C1 segment of cervical spinal cord (tissue), 14 donors: ENCODE data around the gene TNFRSF9.
A peak's percentile ranks its signal among the peaks of the same experiment; 100 is the strongest.
"Not testable (repeated sequence)": the region's sequence is repeated elsewhere in the genome, so short reads cannot be mapped to it uniquely, and the experiment has no call there.

ENCODE experiments used
- DNase-seq, 14 donors: peaks; one replicate each; lab custom pipeline; 2025; lab: John Stamatoyannopoulos, UW

TNFRSF9 gene

DNA sequence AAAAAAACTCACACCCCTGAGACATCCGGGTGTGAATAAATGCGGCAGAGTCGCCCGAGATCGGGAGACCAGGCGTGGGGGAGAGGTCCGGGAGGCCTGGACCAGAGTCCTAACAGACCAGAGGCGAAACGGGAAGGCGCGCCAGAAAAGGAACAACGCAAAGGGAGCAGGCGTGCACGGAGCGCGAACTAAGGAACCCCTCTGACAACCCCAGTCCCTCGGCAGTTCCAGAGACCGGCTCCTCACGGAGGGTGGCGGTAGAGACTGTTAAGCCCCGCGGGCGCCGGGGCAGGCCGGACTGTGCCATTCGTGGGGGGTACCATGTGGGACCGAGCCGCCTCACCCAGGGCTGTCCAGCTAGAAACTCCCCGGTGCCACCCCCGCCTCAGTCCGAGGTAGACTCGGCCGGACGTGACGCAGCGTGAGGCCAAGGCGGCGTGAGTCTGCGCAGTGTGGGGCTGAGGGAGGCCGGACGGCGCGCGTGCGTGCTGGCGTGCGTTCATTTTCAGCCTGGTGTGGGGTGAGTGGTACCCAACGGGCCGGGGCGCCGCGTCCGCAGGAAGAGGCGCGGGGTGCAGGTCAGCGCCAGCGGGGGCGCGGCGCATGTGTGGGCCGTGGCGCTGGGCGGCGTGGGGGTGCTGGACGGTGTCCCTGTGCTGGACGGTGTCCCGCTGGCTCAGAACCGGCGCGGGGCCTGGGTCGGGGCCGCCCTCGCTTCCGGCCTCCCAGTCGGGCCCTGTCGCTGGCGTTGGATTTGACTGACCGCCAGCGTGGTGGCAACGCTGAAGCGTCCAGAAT is 20.8 kb upstream of the TNFRSF9 start, which contains the start of gene PARK7:
Gene PARK7, plus strand, starts transcription at position 496 of the 798 bp plus-strand sequence. CDS start 1,075 bp downstream, outside the sequence.
- peak; percentile 85 to 100 (median 99) for DNase-seq

DNA sequence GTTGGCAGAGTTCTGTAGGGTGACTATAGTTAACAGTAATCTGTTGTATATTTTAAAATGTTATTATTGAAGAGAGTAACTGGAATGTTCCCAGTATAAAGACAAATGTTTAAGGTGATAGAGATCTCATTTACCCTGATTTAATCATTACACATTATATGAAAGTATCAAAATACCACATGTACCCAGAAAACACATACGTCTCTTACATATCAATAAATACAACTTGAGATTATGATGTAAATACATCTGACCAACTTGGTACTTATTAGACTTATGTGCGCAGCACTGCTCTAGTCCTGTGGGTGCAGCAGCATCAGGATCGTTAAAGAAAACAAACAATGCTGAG is 20.2 kb upstream of the TNFRSF9 start:
- no peak for DNase-seq

DNA sequence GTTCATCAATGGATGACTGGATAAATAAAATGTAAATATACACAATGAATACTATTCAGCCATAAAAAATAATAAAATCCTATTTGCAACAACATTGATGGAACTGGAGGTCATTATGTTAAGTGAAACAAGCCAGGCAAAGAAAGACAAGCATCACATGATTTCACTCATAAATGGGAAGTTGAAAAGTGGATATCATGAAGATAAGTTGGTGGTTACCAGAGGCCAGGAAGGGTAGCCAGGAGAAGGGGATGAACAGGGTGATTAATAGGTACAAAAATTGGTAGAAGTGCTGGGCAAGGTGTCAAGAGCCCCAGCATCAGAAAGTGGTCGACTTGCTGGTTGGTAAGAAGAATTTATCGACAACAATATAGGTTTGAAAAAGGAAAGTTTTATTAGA is 19.5 kb upstream of the TNFRSF9 start:
- no peak for DNase-seq

DNA sequence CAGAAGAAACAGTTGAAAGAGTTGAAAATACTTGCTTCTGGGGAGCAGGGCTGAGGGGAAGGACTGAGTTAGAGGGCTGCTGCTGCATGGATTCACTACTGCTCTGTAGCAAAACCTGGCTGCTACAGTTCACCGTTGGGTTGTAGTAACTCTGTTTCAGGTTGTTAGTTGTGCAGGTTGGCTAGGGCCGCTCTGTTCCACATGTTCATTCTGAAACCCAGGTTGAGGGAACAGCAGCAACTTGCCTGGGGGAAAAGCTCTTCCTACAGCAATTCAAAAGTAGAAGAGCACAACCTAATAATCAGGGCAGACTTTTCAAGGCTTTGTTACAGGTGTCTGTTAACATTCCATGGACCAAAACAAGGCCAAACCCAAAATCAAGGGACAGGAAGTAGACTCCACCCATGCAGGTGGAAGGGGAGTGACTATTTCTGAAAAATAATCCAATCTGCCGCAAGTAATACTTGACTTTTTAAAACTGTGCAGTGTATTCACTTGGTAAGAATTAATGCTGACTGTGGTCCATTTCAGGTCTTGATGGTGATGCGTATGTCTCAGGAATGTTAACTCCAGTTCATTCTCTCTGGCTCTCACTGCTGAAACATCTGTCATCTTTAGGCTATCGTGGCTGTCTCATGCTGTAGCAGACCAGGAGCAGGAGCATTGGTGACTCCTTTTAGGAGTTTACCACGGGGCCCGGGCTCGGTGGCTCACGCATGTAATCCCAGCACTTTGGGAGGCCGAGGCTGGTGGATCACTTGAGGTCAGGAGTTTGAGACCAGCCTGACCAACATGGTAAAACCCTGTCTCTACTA is 15.8 kb upstream of the TNFRSF9 start:
- DNase-seq = no peak

DNA sequence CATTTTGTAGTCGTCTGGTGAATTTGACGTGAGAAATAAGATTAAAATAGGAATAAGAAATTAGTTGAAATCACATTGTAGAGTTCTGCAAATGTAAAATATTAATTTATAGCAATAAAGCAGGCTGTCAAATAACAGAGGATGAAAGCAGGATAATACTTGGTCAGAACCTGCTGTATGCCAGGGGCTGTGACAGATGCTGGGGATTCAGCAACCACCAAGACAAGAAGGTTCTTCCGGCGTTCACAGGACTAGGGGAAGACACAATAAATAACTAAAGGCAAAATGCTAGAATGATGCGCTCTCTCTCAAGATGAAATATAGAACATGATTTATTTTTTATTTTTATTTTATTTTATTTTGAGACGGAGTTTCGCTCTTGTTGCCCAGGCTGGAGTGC is 14.0 kb upstream of the TNFRSF9 start:
- DNase-seq = no peak

DNA sequence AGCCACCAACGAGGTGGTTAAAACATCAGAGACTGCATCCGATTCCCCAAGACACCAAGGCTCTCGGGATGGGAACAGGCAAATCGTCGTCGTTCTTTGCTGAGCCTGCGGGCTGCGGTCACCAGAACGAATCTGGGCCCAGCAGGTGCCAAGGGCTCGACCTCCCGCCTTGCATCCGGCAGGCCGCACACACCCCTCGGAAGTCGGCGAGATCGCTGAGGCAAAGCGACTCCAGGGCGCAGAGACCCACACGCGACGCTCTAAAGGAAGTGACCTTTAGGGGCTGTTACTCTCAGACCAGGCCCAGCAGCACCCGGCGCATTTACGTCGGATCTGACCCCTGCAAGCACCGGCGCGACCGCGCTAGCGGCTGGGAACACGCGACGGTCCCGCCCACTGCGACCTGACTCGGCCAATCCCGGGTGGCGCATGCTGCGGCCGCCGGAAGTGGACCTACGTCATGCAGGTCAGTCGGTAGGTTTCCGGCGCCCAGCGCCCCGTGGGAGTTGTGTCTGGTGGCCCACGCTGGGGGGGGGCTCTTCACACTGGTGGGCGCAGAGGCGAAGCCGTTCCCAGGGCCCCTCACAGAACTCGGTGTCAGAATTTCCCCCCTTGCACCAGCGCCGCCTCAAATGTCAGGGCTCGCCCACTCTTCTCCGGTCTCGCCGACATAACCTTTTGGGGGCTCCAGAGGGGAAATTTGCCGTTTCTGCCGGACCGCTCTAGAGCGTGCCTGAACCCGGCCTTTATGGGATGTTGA is 13.4 kb upstream of the TNFRSF9 start:
- peak; percentile 79 to 98 (median 92) for DNase-seq

DNA sequence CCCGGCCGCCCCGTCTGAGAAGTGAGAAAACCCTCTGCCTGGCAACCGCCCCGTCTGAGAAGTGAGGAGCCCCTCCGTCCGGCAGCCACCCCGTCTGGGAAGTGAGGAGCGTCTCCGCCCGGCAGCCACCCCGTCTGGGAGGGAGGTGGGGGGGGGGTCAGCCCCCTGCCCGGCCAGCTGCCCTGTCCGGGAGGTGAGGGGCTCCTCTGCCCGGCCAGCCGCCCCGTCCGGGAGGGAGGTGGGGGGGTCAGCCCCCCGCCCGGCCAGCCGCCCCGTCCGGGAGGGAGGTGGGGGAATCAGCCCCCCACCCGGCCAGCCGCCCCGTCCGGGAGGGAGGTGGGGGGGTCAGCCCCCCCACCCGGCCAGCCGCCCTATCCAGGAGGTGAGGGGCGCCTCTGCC is 12.2 kb upstream of the TNFRSF9 start:
- not testable (repeated sequence) for DNase-seq

DNA sequence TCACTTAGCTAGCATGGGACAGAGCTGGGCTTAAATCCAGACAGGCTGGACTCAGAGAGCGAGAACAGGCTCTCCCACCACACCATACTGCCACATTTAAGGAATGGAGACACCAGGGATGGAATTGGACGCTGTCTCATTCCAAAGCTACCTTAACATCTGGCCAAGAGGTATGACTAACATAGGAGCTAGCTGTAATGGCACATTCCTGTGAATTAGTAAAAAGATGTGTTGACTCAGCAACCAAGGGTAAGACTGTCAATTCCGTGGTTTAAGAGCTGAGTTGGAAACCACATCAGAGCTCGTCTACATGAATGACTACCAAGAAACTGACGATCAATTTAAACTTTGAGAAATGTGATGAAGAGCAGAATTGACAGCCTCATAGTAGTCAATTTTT is 8.3 kb upstream of the TNFRSF9 start:
- DNase-seq = no peak

DNA sequence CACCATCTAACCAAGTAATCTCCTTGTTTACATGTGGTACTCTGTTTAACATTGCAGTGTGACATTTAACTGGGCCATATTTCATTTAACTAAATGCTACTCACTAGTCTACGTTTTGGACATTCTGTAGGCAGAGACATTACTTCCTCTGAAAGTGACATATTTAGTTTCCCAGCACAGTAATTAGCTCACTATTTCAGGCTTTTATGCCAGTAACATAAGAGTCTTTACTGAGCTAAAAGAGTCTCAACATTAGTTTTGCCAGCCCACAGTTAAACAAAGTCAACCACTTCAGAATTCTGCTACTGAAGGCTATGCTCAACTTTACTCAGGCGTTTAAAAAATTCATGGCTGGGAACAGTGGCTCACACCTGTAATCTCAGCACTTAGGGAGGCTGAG is 2.6 kb upstream of the TNFRSF9 start:
- no peak for DNase-seq

DNA sequence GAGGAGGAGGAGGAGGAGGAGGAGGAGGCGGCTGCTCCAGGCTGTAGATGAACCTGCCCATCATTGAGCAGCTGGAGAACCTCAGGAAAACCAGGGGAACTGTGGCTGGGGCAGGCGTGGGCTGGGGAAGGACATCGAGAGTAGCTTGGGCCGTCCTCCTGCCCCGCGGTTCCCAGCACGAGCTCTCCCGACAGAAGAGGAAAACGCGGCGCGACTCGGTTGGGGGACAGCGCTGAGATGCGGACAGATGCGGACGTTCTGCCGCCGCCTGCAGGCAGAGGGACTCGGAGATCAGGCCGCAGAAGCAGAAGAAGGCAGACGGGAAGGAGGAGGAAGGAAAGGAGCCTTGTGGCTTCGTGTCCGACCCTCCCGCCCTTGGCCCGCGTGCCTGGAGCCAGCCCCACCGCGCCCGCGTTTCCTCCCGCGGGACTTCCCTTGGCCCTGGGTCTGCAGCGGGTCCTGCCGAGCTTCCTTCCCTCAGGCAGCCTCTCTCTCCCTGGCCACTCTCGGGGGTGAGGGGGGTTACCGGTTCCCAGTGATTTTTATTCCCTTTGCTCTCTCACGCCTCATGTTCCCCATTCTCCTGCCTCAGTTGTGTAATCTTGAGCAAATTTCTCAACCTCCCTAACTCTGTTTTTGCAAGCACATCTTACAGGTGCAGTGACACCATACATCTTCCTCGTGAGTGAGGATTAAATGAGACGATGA is 1.7 kb upstream of the TNFRSF9 start:
- DNase-seq = peak in 11 of 14 donors; percentile 3 to 49 (median 24)

DNA sequence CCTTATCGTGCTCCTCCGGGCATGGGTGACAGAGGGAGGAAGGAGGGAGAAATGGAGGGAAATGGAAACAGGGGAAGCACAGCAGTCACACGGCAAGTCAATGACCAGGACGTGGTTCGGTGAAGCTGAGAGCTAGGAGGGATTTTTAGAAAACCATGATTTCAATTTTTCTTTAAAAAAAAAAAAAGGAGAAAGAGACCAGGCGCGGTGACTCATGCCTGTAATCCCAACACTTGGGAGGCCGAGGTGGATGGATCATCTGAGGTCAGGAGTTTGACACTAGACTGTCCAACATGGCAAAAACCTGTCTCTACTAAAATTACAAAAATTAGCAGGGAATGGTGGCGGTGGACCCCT is 776 bp upstream of the TNFRSF9 start:
- no peak for DNase-seq

DNA sequence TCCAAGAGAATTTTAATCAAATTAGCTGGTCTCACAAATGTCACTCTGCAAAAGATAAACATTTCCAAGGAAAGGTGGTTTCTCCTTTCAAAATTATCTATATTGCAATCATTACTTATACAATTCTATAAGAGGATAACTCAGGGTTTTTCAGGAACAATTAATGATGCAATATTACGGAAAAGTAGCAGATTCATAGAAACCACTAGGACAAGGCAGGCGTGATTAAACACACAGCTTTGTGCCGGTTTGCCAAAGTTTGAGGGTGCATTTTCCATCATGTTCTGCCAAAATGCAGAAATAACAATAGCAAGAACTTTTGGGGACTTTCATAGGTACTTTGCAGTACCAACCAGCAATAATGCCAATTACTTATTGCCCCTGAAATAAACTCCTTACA is 605 bp downstream of the TNFRSF9 start:
- DNase-seq = no peak

DNA sequence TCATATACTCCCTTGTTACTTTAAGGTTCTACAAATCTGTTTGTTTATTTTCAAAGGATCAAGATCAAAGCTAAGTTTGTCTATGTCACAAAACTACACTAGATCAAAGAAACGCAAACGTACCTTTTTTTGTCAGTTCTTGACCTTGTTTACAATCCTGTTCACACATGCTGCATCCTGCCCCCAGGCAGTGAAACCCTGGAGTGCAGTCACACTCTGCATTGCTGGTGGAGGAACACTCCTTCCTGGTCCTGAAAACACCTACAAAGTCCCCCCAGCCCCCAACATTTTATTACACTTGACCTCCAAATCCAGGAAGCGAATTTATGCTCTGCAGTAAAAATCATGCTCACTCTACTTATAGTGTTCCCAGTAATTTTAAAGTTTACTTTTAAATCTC is 2.6 kb downstream of the TNFRSF9 start:
- no peak for DNase-seq

DNA sequence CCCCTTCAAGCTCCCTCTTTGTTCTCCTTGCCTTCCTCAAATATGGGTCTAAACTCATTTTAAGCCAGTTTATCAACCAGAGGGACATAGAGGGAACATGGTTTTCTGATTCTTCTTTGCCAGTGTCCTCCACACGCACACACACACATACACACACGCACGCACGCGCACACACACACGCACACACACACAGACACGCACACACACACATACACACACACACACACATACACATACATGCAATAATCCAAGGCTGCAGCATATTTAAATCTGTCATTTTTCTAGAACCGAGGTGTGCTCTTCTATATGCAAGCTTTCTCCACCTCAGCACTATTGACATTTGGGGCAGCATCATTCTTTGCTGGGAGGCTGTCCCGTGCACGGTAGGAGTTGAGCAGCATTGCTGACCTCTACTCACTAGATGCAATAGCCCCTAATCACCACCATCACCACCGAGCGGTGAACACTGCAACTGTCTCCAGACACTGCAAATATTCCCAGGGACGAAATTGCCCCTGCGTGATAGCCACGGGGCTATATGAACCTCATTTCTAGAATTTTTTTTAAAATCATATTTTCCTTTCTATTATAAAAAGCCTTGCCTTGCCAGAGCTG is 8.0 kb downstream of the TNFRSF9 start:
- DNase-seq = no peak

DNA sequence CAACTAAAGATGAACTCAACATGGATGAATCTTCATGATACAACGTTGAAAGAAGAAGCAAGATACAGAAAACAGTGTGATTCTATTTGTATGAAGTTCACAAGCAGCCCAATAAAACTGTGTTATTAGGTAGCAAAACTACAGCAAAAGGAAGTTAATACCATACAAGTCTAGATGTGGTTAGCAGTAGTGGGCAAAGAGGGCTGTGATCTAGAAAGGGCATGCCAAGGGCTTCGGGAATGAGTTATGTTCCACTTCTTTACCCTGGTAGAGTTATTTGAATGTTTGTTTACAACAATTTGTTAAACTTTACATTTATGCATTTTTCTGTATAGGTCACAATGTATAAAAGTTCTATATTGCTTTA is 9.2 kb downstream of the TNFRSF9 start:
- DNase-seq = no peak

DNA sequence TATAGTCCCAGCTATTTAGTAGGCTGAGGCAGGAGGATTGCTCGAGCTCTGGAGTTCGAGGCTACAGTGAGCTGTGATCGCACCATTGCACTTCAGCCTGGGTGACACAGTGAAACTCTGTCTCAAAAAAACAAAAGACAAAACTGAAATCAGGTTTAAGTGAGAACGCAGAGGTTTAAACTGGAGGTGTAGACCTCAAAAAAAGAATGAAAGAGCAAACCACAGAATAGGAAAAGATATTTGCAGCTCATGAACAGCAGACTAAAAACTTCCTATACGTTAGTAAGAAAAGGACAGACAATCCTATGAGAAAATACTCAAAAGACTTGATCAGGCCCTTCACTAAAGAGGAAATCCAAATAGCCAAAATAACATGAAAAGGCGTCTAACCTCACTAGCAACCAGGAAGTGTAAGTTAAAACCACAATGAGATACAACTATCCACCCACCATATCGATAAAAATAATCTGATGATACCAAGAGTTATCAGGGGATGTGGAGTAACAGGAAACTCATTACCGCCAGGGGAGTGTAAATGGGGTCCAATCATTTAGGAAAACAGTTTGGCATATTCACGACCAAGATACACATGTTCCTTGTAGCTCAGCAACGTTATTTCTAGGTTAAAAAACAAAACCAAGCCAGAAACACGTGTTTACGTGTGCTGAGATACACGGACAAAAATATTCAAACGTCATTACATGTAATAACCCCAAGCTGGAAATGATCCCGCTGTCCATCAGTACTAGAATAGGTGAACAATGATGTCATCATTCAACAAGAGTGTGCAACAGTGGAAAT is 9.8 kb downstream of the TNFRSF9 start:
- no peak for DNase-seq

DNA sequence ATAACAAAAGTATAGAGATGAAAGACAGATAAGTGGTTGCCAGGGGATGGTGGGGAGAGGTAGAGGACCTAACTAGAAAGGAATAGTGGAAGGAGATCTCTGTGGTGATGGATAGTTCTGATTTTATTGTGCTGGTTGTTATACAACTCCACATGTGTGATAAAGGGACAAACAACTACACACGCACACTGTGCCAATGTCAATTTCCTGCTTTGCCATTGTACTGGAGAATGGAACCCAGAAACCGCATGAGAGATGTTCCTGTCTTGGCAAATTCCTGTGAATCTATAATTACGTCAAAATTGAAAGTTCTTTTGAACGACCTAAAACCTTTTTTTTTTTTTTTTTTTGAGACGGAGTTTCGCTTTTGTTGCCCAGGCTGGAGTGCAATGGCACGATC is 11.0 kb downstream of the TNFRSF9 start:
- no peak for DNase-seq

DNA sequence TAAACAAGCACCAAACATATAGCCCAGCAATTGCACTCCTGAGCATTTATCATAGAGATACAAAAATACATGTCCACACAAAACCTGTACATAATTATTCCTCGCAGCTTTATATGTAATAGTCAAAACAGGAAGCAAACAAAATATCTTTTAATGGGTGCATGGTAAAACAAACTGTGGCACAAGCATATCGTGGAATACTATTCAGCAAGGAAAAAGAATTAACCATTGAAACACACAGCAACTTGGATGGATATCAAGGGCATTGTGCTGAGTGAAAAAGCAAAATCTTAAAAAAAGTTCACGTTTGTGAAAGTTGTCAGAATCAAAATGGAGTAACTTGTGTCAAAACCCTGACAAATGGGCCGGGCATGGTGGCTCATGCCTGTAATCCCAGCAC is 12.4 kb downstream of the TNFRSF9 start:
- no peak for DNase-seq

DNA sequence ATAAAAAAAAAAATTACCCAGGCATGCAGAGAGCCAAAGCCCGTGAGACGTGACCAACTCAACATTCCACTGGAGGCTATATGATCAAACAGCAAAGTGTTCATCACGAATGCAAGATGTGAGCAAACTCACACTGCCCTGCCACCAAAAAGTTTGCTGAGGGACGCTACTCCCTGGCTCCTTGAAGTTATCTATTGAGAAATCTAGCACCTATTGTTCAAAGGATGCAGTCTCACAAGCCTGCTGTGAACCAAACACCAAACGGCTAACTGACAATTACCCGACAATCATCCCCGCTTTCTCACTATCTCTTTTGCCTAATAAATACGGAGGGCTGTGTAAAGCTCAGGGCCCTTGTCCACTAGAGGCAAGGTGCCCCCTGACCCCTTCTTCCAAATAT is 13.6 kb downstream of the TNFRSF9 start:
- DNase-seq = not testable (repeated sequence)

DNA sequence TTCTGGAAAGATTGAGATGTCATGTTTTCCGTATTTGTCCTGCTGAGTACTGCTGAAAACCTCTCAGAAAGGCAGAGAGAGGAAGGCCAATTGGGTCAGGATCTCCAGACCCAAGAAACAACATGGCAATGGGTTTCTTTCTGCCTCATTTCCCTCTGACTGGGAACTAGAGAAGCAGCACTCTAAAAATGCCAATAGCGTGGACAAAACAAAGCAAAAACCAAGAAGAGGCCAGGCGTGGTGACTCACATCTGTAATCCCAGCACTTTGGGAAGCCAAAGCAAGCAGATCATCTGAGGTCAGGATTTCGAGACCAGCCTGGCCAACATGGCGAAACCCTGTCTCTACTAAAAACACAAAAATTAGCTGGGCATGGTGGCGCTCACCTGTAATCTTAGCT is 18.3 kb downstream of the TNFRSF9 start:
- peak in 1 of 14 donors; percentile 25 for DNase-seq
